Transverse colon (tissue), 4 donors: ENCODE results near the gene ZNF664.

Experiments used
- CTCF ChIP-seq, 5 experiments: fragments of 200-600 bp in 3 of 5; fragments of 450-650 bp in 2 of 5; sonication (generic) in 3 of 5; IDR thresholded peaks; 1 replicate in 2 of 5; 2 replicates in 3 of 5; pipeline ENCODE4 v1.5.1; 2016 to 2017; ENCODE audit warnings: antibody characterized with exemption in 5 of 5, inconsistent platforms in 3 of 5, mild to moderate bottlenecking in 2 of 5, moderate library complexity in 1 of 5
- POLR2A ChIP-seq: fragments of 450-650 bp; IDR thresholded peaks from one replicate; pipeline ENCODE4 v1.6.1; 2016; ENCODE audit warnings: antibody characterized with exemption, mild to moderate bottlenecking, moderate library complexity
- POLR2AphosphoS5 ChIP-seq, 3 donors: sonication (generic); formaldehyde crosslinking; IDR thresholded peaks; one replicate each; pipeline ENCODE4 v1.6.1; 2016; ENCODE audit warnings: antibody characterized with exemption in 3 of 3

- TF ChIP-seq CTCF (IDR thresholded peaks at IDR 0.05) (no peak), POLR2AphosphoS5 (IDR thresholded peaks at IDR 0.05) (no peak), POLR2A (no peak)
Observed at GRCh38 chr12:123989168-123989567, 16.2 kb downstream of the ZNF664 start.
